ENCODE results near the gene AQP12B.

DNA sequence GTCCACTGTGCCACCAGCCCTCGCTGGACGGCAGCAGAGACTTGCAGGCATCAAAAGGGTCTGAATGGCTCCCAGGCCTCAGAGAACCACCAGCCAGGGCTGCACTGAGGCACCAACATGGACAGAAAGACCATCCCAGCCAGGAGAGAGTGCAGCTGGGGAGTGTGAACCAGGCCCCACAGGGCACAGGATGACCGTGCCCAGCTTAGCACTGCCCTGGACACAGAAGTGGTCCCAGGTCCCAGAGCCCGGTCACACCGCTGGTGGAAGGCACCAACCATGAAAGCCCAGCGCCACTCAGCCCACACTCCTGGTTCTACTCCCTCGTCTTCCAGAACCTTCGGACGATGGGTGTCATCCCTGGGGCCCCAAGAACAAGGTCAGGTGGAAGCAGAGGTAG is 29.4 kb upstream of the AQP12B start:
- TF ChIP-seq CHCHD3 (CRISPR knock-in tag; IDR thresholded peaks at IDR 0.05): no peak
- TF ChIP-seq BCOR (IDR thresholded peaks at IDR 0.05): no peak
- no peak for TF ChIP-seq NR2C1 (IDR thresholded peaks at IDR 0.05)
- TF ChIP-seq NR2C1 (tag; IDR thresholded peaks at IDR 0.05): no peak
- no peak for TF ChIP-seq CEBPB (tag; IDR thresholded peaks at IDR 0.05)
- no peak for TF ChIP-seq NBN (IDR thresholded peaks at IDR 0.05; ENCODE audit: low read depth)
- TF ChIP-seq POLR2A (conservative IDR thresholded peaks at IDR 0.05): no peak
- TF ChIP-seq MAX (CRISPR knock-in tag; IDR thresholded peaks at IDR 0.05): no peak
- TF ChIP-seq SOX6 (IDR thresholded peaks at IDR 0.05): no peak
